HG03442 (cell line): ENCODE results near the gene ANKRD44.

Experiments
- ATAC-seq: cut with Tn5 transposase; IDR thresholded peaks from one replicate; pipeline ENCODE4 v1.9.1; 2021; ENCODE audit warnings: mild to moderate bottlenecking, moderate library complexity; ENCODE audit not compliant: unreplicated experiment

ANKRD44 gene

DNA sequence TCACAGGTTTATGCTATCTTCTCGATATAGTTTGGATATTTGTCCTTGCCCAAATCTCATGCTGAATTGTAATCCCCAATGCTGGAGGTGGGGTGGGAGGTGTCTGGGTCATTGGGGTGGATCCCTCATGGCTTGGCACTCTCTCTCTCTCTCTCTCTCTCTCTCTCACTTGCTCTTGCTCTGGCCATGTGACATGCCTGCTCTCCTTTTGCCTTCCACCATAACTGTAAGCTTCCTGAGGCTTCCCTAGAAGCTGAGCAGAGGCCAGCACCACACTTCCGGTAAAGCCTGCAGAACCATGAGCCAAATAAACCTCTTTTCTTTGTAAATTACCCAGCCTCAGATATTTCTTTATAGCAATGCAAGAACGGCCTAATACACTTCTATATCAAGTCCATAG is 342.8 kb downstream of the ANKRD44 start:
- no peak for ATAC-seq

DNA sequence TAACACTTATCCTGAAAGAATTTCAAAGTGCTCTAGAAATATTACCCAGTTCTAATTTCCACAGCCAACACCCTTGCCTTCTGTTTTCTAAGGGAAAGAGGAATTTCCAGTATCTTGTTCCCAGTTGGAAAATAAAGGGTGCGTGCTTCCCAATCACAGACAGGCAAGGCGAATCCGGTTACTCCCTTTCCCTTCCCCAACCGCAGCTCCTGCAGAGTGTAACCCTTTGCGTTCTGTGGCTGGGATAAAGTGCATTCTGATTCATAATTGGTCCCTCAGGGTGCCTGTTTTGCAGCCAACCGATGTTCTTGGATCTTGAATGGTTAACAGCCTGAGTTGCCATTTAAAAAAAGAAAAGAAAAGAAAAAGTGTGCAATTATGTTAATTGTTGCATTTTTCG is 343.5 kb downstream of the ANKRD44 start:
- ATAC-seq, result no peak

DNA sequence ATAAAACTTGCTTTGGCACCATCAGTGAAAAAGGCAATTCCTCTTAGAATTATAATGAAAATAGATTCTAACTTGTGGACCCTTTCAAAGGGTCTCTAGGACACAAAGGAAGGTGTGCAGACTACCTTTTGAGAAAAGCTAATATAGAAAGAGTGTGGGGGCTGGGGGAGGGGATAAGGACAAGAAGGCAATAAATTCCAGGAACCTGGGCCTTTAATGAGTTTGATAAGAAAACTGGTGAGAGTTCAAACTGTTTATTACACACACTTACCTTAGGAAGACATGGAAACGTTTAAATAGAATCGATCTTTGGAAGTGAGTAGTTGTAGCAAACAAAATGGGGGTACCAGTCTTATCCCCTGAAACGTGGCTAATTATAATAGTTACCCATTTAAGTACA is 344.5 kb downstream of the ANKRD44 start:
- no peak for ATAC-seq

GRCh38 chr2:196965651-196966050 is 344.9 kb downstream of the ANKRD44 start:
- ATAC-seq, result no peak

DNA sequence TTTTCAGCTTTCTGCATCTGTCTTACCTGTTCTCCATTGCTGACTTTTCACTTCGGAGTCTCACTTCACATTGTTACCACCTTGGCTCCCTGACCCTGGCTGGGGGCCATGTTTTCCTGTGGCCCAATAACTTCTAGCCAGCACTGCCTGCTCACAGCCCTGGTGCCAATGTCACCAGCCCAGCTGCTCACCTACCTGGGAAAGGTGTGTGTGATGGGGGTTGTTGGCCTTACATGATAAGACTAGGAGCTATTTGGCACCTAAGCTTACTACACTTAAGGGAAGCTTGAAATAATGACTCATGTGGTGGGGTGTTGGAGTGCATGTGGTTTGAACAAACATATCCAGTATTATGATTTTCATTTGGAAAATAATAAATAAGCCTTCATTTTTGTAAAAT is 346.6 kb downstream of the ANKRD44 start:
- no peak for ATAC-seq

GRCh38 chr2:196963043-196963442 is 347.5 kb downstream of the ANKRD44 start:
- no peak for ATAC-seq

DNA sequence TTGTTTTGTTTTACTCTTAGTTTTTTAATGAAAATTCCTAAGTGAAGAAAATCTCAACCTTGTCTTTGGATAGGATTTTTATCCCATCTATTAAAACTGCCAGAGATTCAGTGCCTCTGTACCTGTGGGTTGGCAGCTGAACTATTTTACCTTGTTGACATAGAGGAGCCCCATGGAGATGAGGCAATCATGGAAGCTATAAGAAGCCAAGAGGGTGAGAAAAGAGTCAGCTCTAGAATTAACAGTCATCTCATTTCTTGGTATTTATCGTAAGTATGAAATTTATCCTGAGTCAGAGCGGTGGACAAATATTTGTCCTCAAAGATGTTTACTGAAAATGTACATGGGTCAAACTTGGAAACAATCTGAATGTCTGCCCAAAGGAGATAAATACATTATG is 348.3 kb downstream of the ANKRD44 start:
- no peak for ATAC-seq

DNA sequence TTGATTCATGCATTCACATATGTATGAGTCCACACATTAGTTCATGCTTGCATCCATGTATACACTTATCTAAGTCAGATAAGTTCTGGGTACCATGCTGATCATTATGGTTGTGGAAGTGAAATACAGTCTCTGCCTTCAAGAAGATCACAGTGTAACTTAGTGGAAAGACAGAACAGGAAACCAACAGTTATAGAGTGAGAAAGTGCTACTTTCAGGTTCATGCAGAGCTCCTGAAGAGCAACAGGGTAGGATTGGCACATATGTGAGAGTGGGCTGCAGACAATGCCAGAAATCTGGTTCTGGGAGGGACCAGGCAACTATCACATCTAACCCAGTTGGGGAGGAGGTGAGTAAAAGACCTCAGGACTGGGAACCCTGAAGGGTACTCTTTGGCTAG is 348.7 kb downstream of the ANKRD44 start:
- peak; percentile 98 for ATAC-seq

GRCh38 chr2:196959734-196960338 is 350.7 kb downstream of the ANKRD44 start:
- ATAC-seq, result no peak

DNA sequence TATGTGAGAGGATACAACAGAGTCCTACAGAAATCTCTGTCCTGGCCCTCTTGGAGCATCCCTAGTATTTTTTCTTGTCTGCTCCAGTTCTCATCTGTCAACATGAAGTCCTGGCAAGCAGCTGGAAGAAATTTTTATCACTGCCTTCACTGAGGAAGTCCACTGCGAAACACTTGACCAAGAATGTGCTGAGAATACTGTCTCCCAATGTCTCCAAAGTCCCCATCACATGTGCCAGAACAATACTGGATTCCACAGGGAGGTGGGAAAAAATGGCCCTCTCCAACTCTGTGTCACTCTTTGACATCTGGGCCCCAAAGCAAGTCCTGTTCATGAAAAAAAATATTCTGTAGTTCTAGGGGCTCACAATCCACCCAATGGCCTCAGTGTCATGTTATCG is 351.3 kb downstream of the ANKRD44 start:
- ATAC-seq, result no peak

DNA sequence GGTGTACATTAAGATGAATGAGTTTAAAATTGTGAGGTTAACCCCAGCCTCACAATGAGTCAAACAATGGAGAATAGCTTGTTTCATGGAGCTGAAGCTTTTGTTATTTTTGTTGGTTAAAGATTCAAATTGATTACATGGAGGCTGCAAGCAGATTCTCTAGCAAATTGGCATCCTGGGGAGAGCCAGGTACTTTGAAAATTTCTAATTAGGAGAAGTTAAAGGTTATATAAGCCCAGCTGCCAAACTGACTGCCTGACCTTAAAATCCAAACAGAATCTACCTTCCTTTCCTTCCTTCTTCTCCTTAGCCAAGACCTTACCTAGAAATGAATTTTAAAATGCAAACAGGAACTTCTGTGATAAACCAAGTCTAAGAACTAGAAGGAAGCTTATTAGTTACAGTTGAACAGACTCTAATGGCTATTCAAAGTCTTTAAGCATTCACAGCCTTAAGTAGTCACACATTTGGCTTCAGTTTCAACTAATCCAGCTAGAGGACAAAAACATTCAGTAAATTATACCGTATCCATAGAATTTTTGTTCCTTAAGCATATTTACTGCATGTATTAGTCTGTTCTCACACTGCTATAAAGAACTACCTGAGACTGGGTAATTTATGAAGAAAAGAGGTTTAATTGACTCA is 352.6 kb downstream of the ANKRD44 start:
- no peak for ATAC-seq

DNA sequence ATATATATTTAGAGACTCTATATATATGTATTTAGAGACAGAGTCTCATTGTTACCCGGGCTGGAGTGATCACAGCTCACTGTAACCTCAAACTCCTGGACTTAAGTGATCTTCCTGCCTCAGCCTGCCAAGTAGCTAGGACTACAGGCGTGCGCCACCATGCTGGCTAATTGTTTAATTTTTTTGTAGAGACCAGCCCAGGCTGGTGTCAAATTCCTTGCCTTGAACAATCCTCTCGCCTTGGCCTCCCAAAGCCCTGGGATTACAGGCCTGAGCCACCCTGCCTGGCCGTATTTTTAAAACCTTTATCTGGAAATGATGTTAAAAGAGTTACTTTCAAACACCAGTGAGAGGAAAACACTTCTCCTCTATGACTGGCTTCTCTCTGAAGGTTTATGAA is 353.1 kb downstream of the ANKRD44 start:
- ATAC-seq, result no peak

GRCh38 chr2:196956069-196956468 is 354.5 kb downstream of the ANKRD44 start:
- ATAC-seq, result no peak

DNA sequence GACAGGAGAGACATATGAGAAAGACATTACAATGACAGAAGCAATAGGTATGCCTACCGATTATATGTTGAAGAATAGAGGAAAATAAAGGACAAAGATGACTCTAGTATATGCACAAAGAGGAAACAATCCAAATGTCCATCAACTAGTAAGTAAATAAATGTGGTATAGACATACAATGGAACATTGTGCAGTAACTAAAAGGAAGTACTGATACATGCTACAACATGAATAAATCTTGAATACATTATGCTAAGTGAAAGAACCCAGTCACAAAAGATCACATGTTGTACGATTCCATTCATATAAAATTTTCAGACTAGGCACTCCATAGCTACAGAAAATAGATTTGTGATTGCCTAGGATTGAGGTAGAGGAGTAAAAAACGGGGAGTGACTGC is 355.5 kb downstream of the ANKRD44 start:
- ATAC-seq, result no peak

GRCh38 chr2:196954001-196954400 is 356.6 kb downstream of the ANKRD44 start:
- ATAC-seq, result no peak

GRCh38 chr2:196952936-196953335 is 357.6 kb downstream of the ANKRD44 start:
- ATAC-seq, result no peak

GRCh38 chr2:196951973-196952372 is 358.6 kb downstream of the ANKRD44 start:
- no peak for ATAC-seq

DNA sequence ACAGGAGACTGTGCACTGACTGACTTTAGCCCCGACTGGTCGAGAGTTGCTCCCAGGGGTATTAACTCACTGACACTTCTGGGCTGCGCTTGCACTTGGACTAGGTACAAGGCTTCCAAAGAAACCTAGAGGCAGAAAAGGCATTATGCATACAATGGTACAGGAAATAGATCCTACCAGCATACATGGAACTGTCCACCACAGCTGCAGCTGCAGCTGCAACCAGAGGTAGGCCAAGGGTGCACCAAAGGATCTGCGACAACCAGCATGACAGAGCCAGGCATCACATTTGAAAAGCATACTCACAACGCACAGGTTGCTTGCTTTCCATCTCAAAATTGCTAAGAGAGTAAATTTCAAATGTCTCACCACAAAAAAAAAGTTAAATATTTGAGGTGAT is 361.5 kb downstream of the ANKRD44 start:
- no peak for ATAC-seq

GRCh38 chr2:196944570-196944969 is 366.0 kb downstream of the ANKRD44 start:
- ATAC-seq, result peak; percentile 94

- ATAC-seq, result no peak
Observed at GRCh38 chr2:196941398-196942078, 369.0 kb downstream of the ANKRD44 start.

- no peak for ATAC-seq
Observed at GRCh38 chr2:196939371-196939770, 371.2 kb downstream of the ANKRD44 start.
